HG03060 (cell line): Measurements from ENCODE around the gene TSPAN33.
"Not testable (repeated sequence)": the region's sequence is repeated elsewhere in the genome, so short reads cannot be mapped to it uniquely, and the experiment has no call there.

Source experiments
- ATAC-seq: cut with Tn5 transposase; IDR thresholded peaks from one replicate; pipeline ENCODE4 v1.9.1; 2021; ENCODE audit warnings: low read depth, moderate number of reproducible peaks; ENCODE audit not compliant: unreplicated experiment

The TSPAN33 gene

GRCh38 chr7:129205126-129205818 lies 60.8 kb downstream of the TSPAN33 start:
- no peak for ATAC-seq

GRCh38 chr7:129205987-129206785 lies 61.7 kb downstream of the TSPAN33 start:
- no peak for ATAC-seq

- no peak for ATAC-seq
These were observed 64.2 kb downstream of the TSPAN33 start for GRCh38 chr7:129208667-129209066.

GRCh38 chr7:129209067-129209926 lies 64.8 kb downstream of the TSPAN33 start:
- ATAC-seq = no peak

- ATAC-seq = no peak
These were observed 65.9 kb downstream of the TSPAN33 start for GRCh38 chr7:129210256-129210988.

- ATAC-seq = no peak
These were observed 66.4 kb downstream of the TSPAN33 start for GRCh38 chr7:129210989-129211312.

- no peak for ATAC-seq
These were observed 67.6 kb downstream of the TSPAN33 start for GRCh38 chr7:129212126-129212525.

- no peak for ATAC-seq
These were observed 68.1 kb downstream of the TSPAN33 start for GRCh38 chr7:129212596-129212995.

GRCh38 chr7:129213828-129214227 lies 69.3 kb downstream of the TSPAN33 start:
- ATAC-seq = no peak

GRCh38 chr7:129215691-129216090 lies 71.2 kb downstream of the TSPAN33 start:
- not testable (repeated sequence) for ATAC-seq

GRCh38 chr7:129216101-129216715 lies 71.7 kb downstream of the TSPAN33 start:
- not testable (repeated sequence) for ATAC-seq

- ATAC-seq = not testable (repeated sequence)
These were observed 72.4 kb downstream of the TSPAN33 start for GRCh38 chr7:129216821-129217416.

- no peak for ATAC-seq
These were observed 74.1 kb downstream of the TSPAN33 start for GRCh38 chr7:129218514-129219062.

- not testable (repeated sequence) for ATAC-seq
These were observed 74.7 kb downstream of the TSPAN33 start for GRCh38 chr7:129219166-129219565.
